ENCODE measurements around the gene NCOA7.

DNA sequence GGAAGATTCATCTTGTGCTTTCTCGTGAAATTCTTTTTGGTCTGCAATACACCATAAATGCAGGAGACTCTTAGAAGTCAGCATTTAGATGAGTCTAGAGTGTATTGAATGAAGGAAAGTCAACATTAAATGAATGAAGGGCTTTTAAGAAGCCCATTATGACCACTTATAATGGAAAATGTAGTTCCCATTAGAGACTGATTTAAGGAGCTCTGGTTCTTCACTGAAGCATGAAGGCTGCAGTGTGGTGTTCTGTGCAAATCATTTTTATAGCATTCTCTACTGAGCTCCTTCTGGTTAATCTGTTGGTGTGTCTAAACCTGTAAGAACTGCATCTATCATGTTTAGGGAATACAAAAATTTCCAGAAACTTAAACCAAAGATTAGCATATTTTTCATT is 19.7 kb downstream of the NCOA7 start:
- TF ChIP-seq, protein P1, sequence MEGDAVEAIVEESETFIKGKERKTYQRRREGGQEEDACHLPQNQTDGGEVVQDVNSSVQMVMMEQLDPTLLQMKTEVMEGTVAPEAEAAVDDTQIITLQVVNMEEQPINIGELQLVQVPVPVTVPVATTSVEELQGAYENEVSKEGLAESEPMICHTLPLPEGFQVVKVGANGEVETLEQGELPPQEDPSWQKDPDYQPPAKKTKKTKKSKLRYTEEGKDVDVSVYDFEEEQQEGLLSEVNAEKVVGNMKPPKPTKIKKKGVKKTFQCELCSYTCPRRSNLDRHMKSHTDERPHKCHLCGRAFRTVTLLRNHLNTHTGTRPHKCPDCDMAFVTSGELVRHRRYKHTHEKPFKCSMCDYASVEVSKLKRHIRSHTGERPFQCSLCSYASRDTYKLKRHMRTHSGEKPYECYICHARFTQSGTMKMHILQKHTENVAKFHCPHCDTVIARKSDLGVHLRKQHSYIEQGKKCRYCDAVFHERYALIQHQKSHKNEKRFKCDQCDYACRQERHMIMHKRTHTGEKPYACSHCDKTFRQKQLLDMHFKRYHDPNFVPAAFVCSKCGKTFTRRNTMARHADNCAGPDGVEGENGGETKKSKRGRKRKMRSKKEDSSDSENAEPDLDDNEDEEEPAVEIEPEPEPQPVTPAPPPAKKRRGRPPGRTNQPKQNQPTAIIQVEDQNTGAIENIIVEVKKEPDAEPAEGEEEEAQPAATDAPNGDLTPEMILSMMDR (IDR thresholded peaks at IDR 0.05; ENCODE audit: low read depth, low read length) = no peak
- no peak for TF ChIP-seq EZH2phosphoT487 (IDR thresholded peaks at IDR 0.05; ENCODE audit: low read depth)

Data from OCI-LY3 (cell line).